Esophagus muscularis mucosa (tissue), 4 donors: ENCODE data around the gene PNPLA3. TPM values are rescaled to one million over a fixed set of nuclear protein-coding genes. Genes with fewer than 3 reads are reported as not detected.

ENCODE experiments used
- DNase-seq: peaks from one replicate; pipeline ENCODE4 v3.0.0-alpha.2; 2017; ENCODE audit errors: extremely low spot score
- H3K27ac ChIP-seq, 4 donors: fragments of 200-600 bp; sonication (generic); replicated peaks in 1 of 4; 1 replicate in 3 of 4; 2 replicates in 1 of 4; pipeline ENCODE4 v1.5.1; 2016 to 2019; ENCODE audit warnings: mild to moderate bottlenecking in 1 of 4
- H3K27me3 ChIP-seq, 4 donors: fragments of 200-600 bp; sonication (generic); one replicate each; pipeline versions ENCODE4 v1.5.1 to v1.6.0; 2016 to 2019
- H3K36me3 ChIP-seq, 4 donors: fragments of 200-600 bp; sonication (generic); one replicate each; pipeline ENCODE4 v1.5.1; 2016 to 2019
- H3K4me1 ChIP-seq, 4 donors: fragments of 200-600 bp; sonication (generic); one replicate each; pipeline ENCODE4 v1.5.1; 2016 to 2019
- H3K4me3 ChIP-seq, 4 donors: fragments of 200-600 bp; sonication (generic); 1 replicate in 2 of 4; 2 replicates in 2 of 4; pipeline ENCODE4 v1.5.1; 2016 to 2019; ENCODE audit warnings: mild to moderate bottlenecking in 4 of 4, moderate library complexity in 1 of 4
- H3K9me3 ChIP-seq, 4 donors: fragments of 200-600 bp; sonication (generic); 1 replicate in 3 of 4; 2 replicates in 1 of 4; pipeline ENCODE4 v1.5.1; 2016 to 2019
- CTCF ChIP-seq, 3 experiments: fragments of 200-600 bp in 2 of 3; fragments of 450-650 bp in 1 of 3; sonication (generic) in 2 of 3; IDR thresholded peaks; one replicate each; pipeline ENCODE4 v1.5.1; 2017 to 2019; ENCODE audit warnings: antibody characterized with exemption in 3 of 3, mild to moderate bottlenecking in 2 of 3, moderate library complexity in 1 of 3
- EP300 ChIP-seq: sonication (generic); formaldehyde crosslinking; IDR thresholded peaks from one replicate; pipeline ENCODE4 v1.6.1; 2017; ENCODE audit warnings: antibody characterized with exemption
- POLR2A ChIP-seq: fragments of 450-650 bp; IDR thresholded peaks from one replicate; pipeline ENCODE4 v1.6.1; 2017; ENCODE audit warnings: antibody characterized with exemption, moderate library complexity, mild to moderate bottlenecking, low read depth
- POLR2AphosphoS5 ChIP-seq, 2 donors: sonication (generic); formaldehyde crosslinking; IDR thresholded peaks; one replicate each; pipeline ENCODE4 v1.6.1; 2017; ENCODE audit warnings: antibody characterized with exemption in 2 of 2
- WGBS: methylation state at CpG from one replicate; pipeline ENCODE4 v1.1.5; 2018; 5-methylcytosine and 5-hydroxymethylcytosine counted together
- intact Hi-C: fragments of 100-400 bp; cut with DNase I; formaldehyde crosslinking; loops from one replicate; pipeline ENCODE4 v1.15.1; 2023
- total RNA-seq, 4 donors: library from RNA; depleted of rRNA; stranded (reverse); fragments of >200 nt; gene quantifications; one replicate each; pipeline versions ENCODE4 v1.1.0 to v1.2.1, GENCODE V29; 2016

PNPLA3 gene
- under 1 TPM in 1 of 4 donors, not detected in 3; 0.39 TPM for total RNA-seq

- H3K4me1 ChIP-seq: peaks cover 7 to 19% (median 17%) of the 10 kb centered on the region in 4 donors
- peak within 1 kb of the TSS in 1 of 4 donors; percentile 27 for H3K27ac ChIP-seq
- peaks cover 7 to 64% (median 15%) of the 10 kb centered on the region in 4 donors for H3K27me3 ChIP-seq
- intact Hi-C loops: no loop called here
- WGBS: 1% methylated on average over 62 of the region's 100 CpGs
- no peaks in the 10 kb centered on the region for H3K36me3 ChIP-seq
- peaks cover 0 to 4% (median 0%) of the 10 kb centered on the region in 4 donors for H3K9me3 ChIP-seq
- H3K4me3 ChIP-seq: peak within 1 kb of the TSS; percentile 55 to 70 (median 64)
- peak; percentile 54 to 64 for TF ChIP-seq POLR2AphosphoS5 (IDR thresholded peaks at IDR 0.05)
- TF ChIP-seq CTCF (IDR thresholded peaks at IDR 0.05): no peak
- no peak for DNase-seq
These were observed at the start of gene PNPLA3 for GRCh38 chr22:43923631-43924464. TSS of gene PNPLA3 (plus strand) at chr22:43923805. CDS start at chr22:43923912, 107 bp downstream.

DNA sequence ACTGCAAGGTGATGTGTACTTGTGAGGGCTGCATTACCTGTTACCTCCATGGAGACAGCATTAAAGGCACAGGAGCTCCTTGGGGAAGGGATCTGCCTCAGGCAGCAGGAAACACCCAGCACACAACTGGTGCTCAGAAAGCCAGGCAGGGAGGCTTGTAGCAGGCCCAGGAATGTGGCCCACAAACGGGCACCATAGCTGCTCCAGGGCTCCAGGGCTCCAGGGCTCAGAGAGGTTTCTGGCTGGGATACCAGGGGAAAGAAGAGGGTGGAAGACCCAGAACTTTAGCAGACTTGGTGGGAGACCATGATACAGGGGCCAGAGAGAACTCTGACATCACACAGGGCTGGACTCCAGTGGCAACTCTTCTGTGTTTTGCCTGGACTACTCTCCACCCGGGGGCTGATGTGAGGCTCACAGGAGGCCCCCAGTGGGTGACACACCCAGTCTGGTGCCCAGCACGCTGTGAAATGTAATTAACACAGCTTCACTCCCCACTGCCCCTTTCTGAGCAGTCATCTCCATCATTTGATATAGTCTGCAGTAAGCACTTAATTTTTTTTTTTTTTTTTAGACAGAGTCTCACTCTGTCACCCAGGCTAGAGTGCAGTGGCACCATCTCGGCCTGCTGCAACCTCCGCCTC lies 46.6 kb upstream of the PNPLA3 start:
- H3K4me1 ChIP-seq: no peaks in the 10 kb centered on the region
- DNase-seq: no peak
- 64% methylated on average over 5 of the region's 5 CpGs for WGBS
- no peak overlapping the region for H3K27ac ChIP-seq
- peaks cover 0 to 4% (median under 1%) of the 10 kb centered on the region in 4 donors for H3K9me3 ChIP-seq
- no peak overlapping the region for H3K4me3 ChIP-seq
- H3K27me3 ChIP-seq: peaks cover 0 to 89% (median 0%) of the 10 kb centered on the region in 4 donors
- TF ChIP-seq POLR2A: no peak
- no peak for TF ChIP-seq EP300
- no peak for TF ChIP-seq CTCF (IDR thresholded peaks at IDR 0.05)
- TF ChIP-seq POLR2AphosphoS5 (IDR thresholded peaks at IDR 0.05): no peak
- intact Hi-C loops: no loop called here
- H3K36me3 ChIP-seq: no peaks in the 10 kb centered on the region

- H3K27ac ChIP-seq: no peak overlapping the region
- TF ChIP-seq POLR2A (no peak), POLR2AphosphoS5 (IDR thresholded peaks at IDR 0.05) (no peak), CTCF (IDR thresholded peaks at IDR 0.05) (no peak), EP300 (no peak)
- no peaks in the 10 kb centered on the region for H3K9me3 ChIP-seq
- H3K27me3 ChIP-seq: peaks cover 0 to 88% (median 0%) of the 10 kb centered on the region in 4 donors
- no peaks in the 10 kb centered on the region for H3K4me1 ChIP-seq
- 38% methylated on average over 11 of the region's 12 CpGs for WGBS
- intact Hi-C loops: no loop called here
- DNase-seq: no peak
- no peak overlapping the region for H3K4me3 ChIP-seq
- no peaks in the 10 kb centered on the region for H3K36me3 ChIP-seq
These were observed 45.4 kb upstream of the PNPLA3 start for GRCh38 chr22:43878079-43878795.

GRCh38 chr22:43878831-43879550 lies 44.6 kb upstream of the PNPLA3 start:
- Histone ChIP-seq H3K4me3 (no peak overlapping the region), H3K9me3 (no peaks in the 10 kb centered on the region), H3K36me3 (no peaks in the 10 kb centered on the region), H3K27me3 (peaks cover 0 to 86% (median 0%) of the 10 kb centered on the region in 4 donors), H3K4me1 (no peaks in the 10 kb centered on the region), H3K27ac (no peak overlapping the region)
- WGBS: 71% methylated on average over 9 of the region's 12 CpGs
- TF ChIP-seq POLR2A: no peak
- no peak for TF ChIP-seq EP300
- no peak for TF ChIP-seq CTCF (IDR thresholded peaks at IDR 0.05)
- no peak for TF ChIP-seq POLR2AphosphoS5 (IDR thresholded peaks at IDR 0.05)
- no peak for DNase-seq
- intact Hi-C loops: no loop called here
